Activated T-helper 1 cell treated with anti-CD3 and anti-CD28 coated beads, Interleukin-12 subunit alpha, Interleukin-12 subunit beta, Interleukin-2, Interleukin-4 antibody, amounts not matched to agents 30 ng/mL and 10 ng/mL and 1 ng/mL, durations not matched to agents 14 hours and 24 hours and 36 hours (primary cell): ENCODE results near the gene ABHD16B. TPM values are rescaled to one million over a fixed set of nuclear protein-coding genes. Genes with fewer than 3 reads are reported as not detected.
A peak's percentile ranks its signal among the peaks of the same experiment; 100 is the strongest.

Experiments used
- DNase-seq: peaks from one replicate; pipeline ENCODE4 v3.0.0; 2021; ENCODE audit warnings: low spot score
- H3K27ac Mint-ChIP-seq: one replicate; pipeline ENCODE4 v1.8.0; 2021; ENCODE audit warnings: mild to moderate bottlenecking, mixed read lengths
- H3K27me3 Mint-ChIP-seq: one replicate; pipeline ENCODE4 v1.8.0; 2022; ENCODE audit warnings: mild to moderate bottlenecking, moderate library complexity, mixed read lengths; ENCODE audit not compliant: insufficient read depth
- H3K36me3 Mint-ChIP-seq: one replicate; pipeline ENCODE4 v1.8.0; 2021; ENCODE audit warnings: low read depth, mixed read lengths
- H3K4me1 Mint-ChIP-seq: one replicate; pipeline ENCODE4 v1.8.0; 2021; ENCODE audit warnings: low read depth, mixed read lengths
- H3K4me3 Mint-ChIP-seq: one replicate; pipeline ENCODE4 v1.8.0; 2021; ENCODE audit warnings: mild to moderate bottlenecking, moderate library complexity, mixed read lengths
- H3K9me3 Mint-ChIP-seq: one replicate; pipeline ENCODE4 v1.8.0; 2021; ENCODE audit warnings: mixed read lengths
- intact Hi-C: fragments of 100-400 bp; cut with micrococcal nuclease; formaldehyde crosslinking; loops from one replicate; pipeline ENCODE4 v1.15.1; 2024
- total RNA-seq: library from RNA; stranded (reverse); gene quantifications from 2 replicates; pipeline ENCODE4 v1.2.3, GENCODE V29; 2022

Gene ABHD16B
- total RNA-seq, 1 donor from 2014 or later, result not detected

GRCh38 chr20:63829603-63829944, 31.7 kb upstream of the ABHD16B start:
- Mint-ChIP-seq H3K27me3 (peaks cover 45% of the 10 kb centered on the region), H3K27ac (peak overlapping the region; percentile 76), H3K4me1 (peaks cover 13% of the 10 kb centered on the region), H3K4me3 (peak overlapping the region; percentile 90), H3K9me3 (no peaks in the 10 kb centered on the region), H3K36me3 (no peaks in the 10 kb centered on the region)
- no peak for DNase-seq
- intact Hi-C loops, result loop anchor here (2.0 kb wide), 1 partner anchor 35 kb away; the partner anchor contains the start of gene TPD52L2

- Mint-ChIP-seq H3K4me3 (peak overlapping the region; percentile 90), H3K27ac (peak overlapping the region; percentile 76), H3K36me3 (no peaks in the 10 kb centered on the region), H3K27me3 (peaks cover 45% of the 10 kb centered on the region), H3K4me1 (peaks cover 13% of the 10 kb centered on the region), H3K9me3 (no peaks in the 10 kb centered on the region)
- DNase-seq, result no peak
- intact Hi-C loops, result loop anchor here (2.0 kb wide), 1 partner anchor 35 kb away; the partner anchor contains the start of gene TPD52L2
Measured at GRCh38 chr20:63829945-63830835, 31.1 kb upstream of the ABHD16B start.

GRCh38 chr20:63830841-63831588, 30.3 kb upstream of the ABHD16B start, which contains the start of gene ZBTB46:
Gene ZBTB46, minus strand, starts transcription at chr20:63831264. Its CDS starts 40,507 bp downstream, at chr20:63790757.
- Mint-ChIP-seq H3K4me3 (peak within 1 kb of the TSS; percentile 90), H3K27ac (peak within 1 kb of the TSS; percentile 72), H3K27me3 (peaks cover 41% of the 10 kb centered on the region), H3K36me3 (no peaks in the 10 kb centered on the region), H3K9me3 (no peaks in the 10 kb centered on the region), H3K4me1 (peaks cover 13% of the 10 kb centered on the region)
- peak; percentile 40 for DNase-seq
- intact Hi-C loops, result no loop called here

- Mint-ChIP-seq H3K27me3 (peaks cover 40% of the 10 kb centered on the region), H3K4me1 (peaks cover 13% of the 10 kb centered on the region), H3K4me3 (no peak overlapping the region), H3K36me3 (no peaks in the 10 kb centered on the region), H3K27ac (no peak overlapping the region), H3K9me3 (no peaks in the 10 kb centered on the region)
- DNase-seq, result no peak
- intact Hi-C loops, result no loop called here
Measured at GRCh38 chr20:63831646-63831992, 29.7 kb upstream of the ABHD16B start.

GRCh38 chr20:63831993-63832686, 29.2 kb upstream of the ABHD16B start:
- Mint-ChIP-seq H3K9me3 (no peaks in the 10 kb centered on the region), H3K4me1 (peaks cover 13% of the 10 kb centered on the region), H3K4me3 (peak overlapping the region; percentile 37), H3K36me3 (no peaks in the 10 kb centered on the region), H3K27ac (no peak overlapping the region), H3K27me3 (peaks cover 40% of the 10 kb centered on the region)
- intact Hi-C loops, result no loop called here
- DNase-seq, result no peak

- no peak for DNase-seq
- Mint-ChIP-seq H3K9me3 (no peaks in the 10 kb centered on the region), H3K36me3 (no peaks in the 10 kb centered on the region), H3K27me3 (peaks cover 32% of the 10 kb centered on the region), H3K4me1 (peaks cover 13% of the 10 kb centered on the region), H3K27ac (no peak overlapping the region), H3K4me3 (no peak overlapping the region)
- intact Hi-C loops, result no loop called here
Measured at GRCh38 chr20:63833776-63834490, 27.4 kb upstream of the ABHD16B start.

- Mint-ChIP-seq H3K9me3 (no peaks in the 10 kb centered on the region), H3K4me3 (no peak overlapping the region), H3K27ac (no peak overlapping the region), H3K4me1 (peaks cover 8% of the 10 kb centered on the region), H3K27me3 (peaks cover 26% of the 10 kb centered on the region), H3K36me3 (no peaks in the 10 kb centered on the region)
- no peak for DNase-seq
- intact Hi-C loops, result no loop called here
Measured at GRCh38 chr20:63834491-63834880, 26.8 kb upstream of the ABHD16B start.

GRCh38 chr20:63835021-63835858, 26.1 kb upstream of the ABHD16B start:
- intact Hi-C loops, result no loop called here
- no peak overlapping the region for H3K4me3 Mint-ChIP-seq
- DNase-seq, result no peak
- peaks cover 19% of the 10 kb centered on the region for H3K27me3 Mint-ChIP-seq
- no peaks in the 10 kb centered on the region for H3K36me3 Mint-ChIP-seq
- no peak overlapping the region for H3K27ac Mint-ChIP-seq
- no peaks in the 10 kb centered on the region for H3K9me3 Mint-ChIP-seq
- peaks cover under 1% of the 10 kb centered on the region for H3K4me1 Mint-ChIP-seq

- peaks cover 24% of the 10 kb centered on the region for H3K27me3 Mint-ChIP-seq
- H3K36me3 Mint-ChIP-seq, result no peaks in the 10 kb centered on the region
- H3K4me1 Mint-ChIP-seq, result no peaks in the 10 kb centered on the region
- DNase-seq, result no peak
- intact Hi-C loops, result no loop called here
- no peak overlapping the region for H3K4me3 Mint-ChIP-seq
- no peaks in the 10 kb centered on the region for H3K9me3 Mint-ChIP-seq
- no peak overlapping the region for H3K27ac Mint-ChIP-seq
Measured at GRCh38 chr20:63836458-63837344, 24.6 kb upstream of the ABHD16B start.

GRCh38 chr20:63837479-63837878, 23.8 kb upstream of the ABHD16B start:
- H3K4me1 Mint-ChIP-seq, result peaks cover 4% of the 10 kb centered on the region
- no peaks in the 10 kb centered on the region for H3K36me3 Mint-ChIP-seq
- no peaks in the 10 kb centered on the region for H3K9me3 Mint-ChIP-seq
- intact Hi-C loops, result no loop called here
- no peak for DNase-seq
- no peak overlapping the region for H3K27ac Mint-ChIP-seq
- H3K4me3 Mint-ChIP-seq, result no peak overlapping the region
- H3K27me3 Mint-ChIP-seq, result peaks cover 29% of the 10 kb centered on the region

- Mint-ChIP-seq H3K27ac (no peak overlapping the region), H3K4me3 (no peak overlapping the region), H3K4me1 (peaks cover 4% of the 10 kb centered on the region), H3K9me3 (no peaks in the 10 kb centered on the region), H3K27me3 (peaks cover 24% of the 10 kb centered on the region), H3K36me3 (no peaks in the 10 kb centered on the region)
- no peak for DNase-seq
- intact Hi-C loops, result no loop called here
Measured at GRCh38 chr20:63839620-63840019, 21.7 kb upstream of the ABHD16B start.
